ENCODE measurements around the gene WDR70.
"Not testable (repeated sequence)": the region's sequence is repeated elsewhere in the genome, so short reads cannot be mapped to it uniquely, and the experiment has no call there.

Gene WDR70

GRCh38 chr5:37379100-37379628 is at the start of gene WDR70:
WDR70 (plus strand) TSS chr5:37379318; CDS start chr5:37379368, 50 bp downstream.
- H3K4me3 ChIP-seq, result peak within 1 kb of the TSS; percentile 87
- peak within 1 kb of the TSS; percentile 16 to 80 for H3K27ac ChIP-seq
- peak; percentile 43 for TF ChIP-seq CTCF (IDR thresholded peaks at IDR 0.05)
- peak; percentile 85 for DNase-seq (ENCODE audit: low spot score)

- H3K27ac ChIP-seq; H3K4me3 ChIP-seq; DNase-seq (ENCODE audit: low spot score): not testable (repeated sequence)
Measured at GRCh38 chr5:37334754-37335153, 44.4 kb upstream of the WDR70 start.

GRCh38 chr5:37342741-37343140 is 36.4 kb upstream of the WDR70 start:
- H3K27ac ChIP-seq; H3K4me3 ChIP-seq; DNase-seq (ENCODE audit: low spot score): not testable (repeated sequence)

GRCh38 chr5:37355161-37355560 is 24.0 kb upstream of the WDR70 start:
- no peak for TF ChIP-seq CTCF (IDR thresholded peaks at IDR 0.05)
- no peak for DNase-seq (ENCODE audit: low spot score)
- no peak overlapping the region for H3K27ac ChIP-seq
- H3K4me3 ChIP-seq, result no peak overlapping the region

GRCh38 chr5:37370550-37370863 is 8.6 kb upstream of the WDR70 start:
- no peak for TF ChIP-seq CTCF (IDR thresholded peaks at IDR 0.05)
- Histone ChIP-seq H3K4me3 (peak overlapping the region; percentile 77), H3K27ac (peak overlapping the region; percentile 43 to 89)
- no peak for DNase-seq (ENCODE audit: low spot score)

GRCh38 chr5:37370864-37371726 is 8.0 kb upstream of the WDR70 start, which contains the start of gene NUP155:
NUP155 (minus strand) TSS chr5:37371106; CDS start chr5:37370977, 129 bp downstream.
- peak; percentile 94 for DNase-seq (ENCODE audit: low spot score)

GRCh38 chr5:37375091-37375490 is 4.0 kb upstream of the WDR70 start:
- no peak overlapping the region for H3K4me3 ChIP-seq
- no peak for DNase-seq (ENCODE audit: low spot score)
- no peak overlapping the region for H3K27ac ChIP-seq
- no peak for TF ChIP-seq CTCF (IDR thresholded peaks at IDR 0.05)

More at GRCh38 chr5:37370864-37371726, 8.0 kb upstream of the WDR70 start, which contains the start of gene NUP155:
- TF ChIP-seq CTCF (IDR thresholded peaks at IDR 0.05), result no peak
- peak within 1 kb of the TSS; percentile 77 for H3K4me3 ChIP-seq
- H3K27ac ChIP-seq, result peak within 1 kb of the TSS; percentile 43 to 89

GRCh38 chr5:37378066-37378465 is 1.1 kb upstream of the WDR70 start:
- DNase-seq (ENCODE audit: low spot score); H3K4me3 ChIP-seq: not testable (repeated sequence)

More at GRCh38 chr5:37378066-37378465, 1.1 kb upstream of the WDR70 start:
- H3K27ac ChIP-seq, result not testable (repeated sequence)

Measured in coronary artery (tissue), 2 donors.